GM19025 (cell line): ENCODE measurements around the gene NAB2.

ENCODE experiments used
- ATAC-seq: cut with Tn5 transposase; IDR thresholded peaks from one replicate; pipeline ENCODE4 v1.9.1; 2021; ENCODE audit warnings: mild to moderate bottlenecking, low read depth, moderate library complexity; ENCODE audit not compliant: unreplicated experiment

Gene NAB2

GRCh38 chr12:57129321-57129842 is 40.5 kb downstream of the NAB2 start:
- ATAC-seq = no peak

DNA sequence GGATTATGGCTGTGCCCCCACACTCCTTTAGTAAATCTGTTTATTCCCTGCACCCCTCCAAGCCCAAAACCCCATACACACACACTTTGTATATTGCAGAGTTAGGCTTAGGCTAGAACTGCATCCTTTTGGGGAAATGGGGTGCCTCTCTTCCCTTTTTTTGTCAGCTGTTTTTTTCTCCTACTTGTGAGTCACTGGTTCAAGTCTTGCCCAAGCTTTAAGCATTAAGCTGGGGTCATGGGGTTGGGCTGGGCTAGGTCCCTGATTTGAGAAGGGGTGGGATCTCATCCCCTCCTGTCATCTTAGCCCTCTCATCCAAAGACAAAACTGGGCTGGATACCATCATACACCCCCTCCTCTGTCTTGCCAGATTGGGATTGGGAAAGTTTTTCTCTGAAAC is 41.0 kb downstream of the NAB2 start:
- no peak for ATAC-seq

- ATAC-seq = no peak
Observed at GRCh38 chr12:57130941-57131340, 42.0 kb downstream of the NAB2 start.

DNA sequence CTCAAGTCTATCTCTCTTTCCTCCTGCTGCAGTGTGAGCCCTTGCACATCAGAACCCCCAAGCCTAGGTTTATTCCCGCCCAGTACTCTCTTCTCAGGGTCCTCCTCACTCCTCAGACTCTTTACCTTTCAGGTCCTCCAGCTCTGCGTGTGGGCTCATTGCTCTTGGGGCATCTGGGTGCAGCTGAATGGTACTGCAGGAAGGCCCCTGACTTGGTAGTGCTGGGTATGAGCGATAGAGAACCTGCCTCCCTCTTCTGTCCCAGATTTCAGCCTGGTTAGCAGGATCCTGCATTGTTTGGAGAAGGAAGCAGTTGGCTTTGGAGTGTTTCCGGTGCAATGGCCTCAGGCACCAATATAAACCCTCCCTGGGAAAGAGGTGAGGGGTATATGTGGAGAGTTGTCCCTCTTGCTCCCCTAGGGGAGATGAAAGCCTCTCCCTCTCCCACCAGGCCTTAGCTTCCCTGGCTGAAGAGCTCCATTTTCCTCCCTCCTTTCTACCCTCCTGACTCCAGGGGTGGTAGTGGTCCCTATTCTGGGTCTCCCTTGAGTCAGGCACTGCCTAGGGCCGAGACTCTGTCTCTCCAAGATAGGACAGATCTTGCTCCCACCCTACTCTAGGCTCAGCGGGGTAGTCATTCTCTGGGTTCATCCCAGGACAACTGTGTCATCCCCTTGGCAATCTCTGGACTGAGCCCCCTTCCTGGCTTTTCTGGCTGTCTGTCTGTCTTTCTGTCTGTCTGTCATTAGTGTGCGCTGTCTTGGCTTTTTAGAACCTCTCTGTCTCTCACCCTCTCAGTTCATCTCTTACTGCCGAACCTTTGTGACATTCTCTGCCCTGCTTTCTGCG is 43.2 kb downstream of the NAB2 start:
- ATAC-seq = no peak

GRCh38 chr12:57133013-57133569 is 44.2 kb downstream of the NAB2 start:
- no peak for ATAC-seq

GRCh38 chr12:57133916-57134315 is 45.0 kb downstream of the NAB2 start:
- no peak for ATAC-seq

DNA sequence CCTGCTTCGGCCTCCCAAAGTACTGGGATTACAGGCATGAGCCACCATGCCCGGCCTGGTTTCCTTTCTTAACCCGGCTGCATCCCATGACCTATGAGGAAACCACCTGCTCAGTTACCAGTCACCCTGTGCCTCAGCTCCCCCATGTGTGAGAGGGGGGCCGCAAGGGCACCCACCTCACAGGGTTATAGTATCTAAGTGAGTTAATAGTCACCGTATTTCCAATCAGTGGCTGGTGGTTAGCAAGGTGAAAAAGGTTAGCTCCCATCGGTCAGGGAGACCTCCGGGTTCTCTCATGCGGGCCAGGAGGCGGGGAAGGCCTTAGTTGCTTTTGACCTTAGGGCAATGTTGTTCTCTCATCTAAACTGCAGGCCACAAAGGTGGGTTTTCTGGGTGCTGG is 46.0 kb downstream of the NAB2 start:
- ATAC-seq = no peak

GRCh38 chr12:57135527-57136326 is 46.8 kb downstream of the NAB2 start:
- ATAC-seq = no peak

- no peak for ATAC-seq
Observed at GRCh38 chr12:57138526-57139272, 49.8 kb downstream of the NAB2 start.

GRCh38 chr12:57139796-57140649 is 51.1 kb downstream of the NAB2 start:
- no peak for ATAC-seq

- no peak for ATAC-seq
Observed at GRCh38 chr12:57141249-57141648, 52.3 kb downstream of the NAB2 start.

- no peak for ATAC-seq
Observed at GRCh38 chr12:57142121-57142520, 53.2 kb downstream of the NAB2 start.

GRCh38 chr12:57142727-57143126 is 53.8 kb downstream of the NAB2 start:
- no peak for ATAC-seq

DNA sequence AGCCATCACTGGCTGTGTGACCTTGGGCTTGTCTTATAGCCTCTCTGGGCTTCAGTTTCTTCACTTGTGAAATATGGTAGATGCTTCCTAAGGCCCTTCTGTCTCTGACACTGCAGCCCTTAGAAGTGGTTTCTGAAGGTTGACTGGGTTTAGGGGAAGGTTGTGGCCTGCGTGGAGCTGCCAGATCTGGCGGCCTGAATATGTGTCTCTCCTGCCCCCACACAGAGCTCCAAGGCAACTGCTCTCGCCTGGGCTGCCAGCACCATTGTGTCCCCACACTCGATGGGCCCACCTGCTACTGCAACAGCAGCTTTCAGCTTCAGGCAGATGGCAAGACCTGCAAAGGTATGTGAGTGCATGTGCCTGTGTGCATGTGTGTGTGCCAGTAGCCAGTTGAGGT is 54.5 kb downstream of the NAB2 start:
- ATAC-seq = no peak
